NCI-H1417 (cell line): ENCODE measurements around the gene RABAC1.
"Not testable (repeated sequence)": the region's sequence is repeated elsewhere in the genome, so short reads cannot be mapped to it uniquely, and the experiment has no call there.

Source experiments
- DNase-seq, 3 experiments: peaks; one replicate each; lab custom pipeline; 2025; lab: John Stamatoyannopoulos, UW

Gene RABAC1

DNA sequence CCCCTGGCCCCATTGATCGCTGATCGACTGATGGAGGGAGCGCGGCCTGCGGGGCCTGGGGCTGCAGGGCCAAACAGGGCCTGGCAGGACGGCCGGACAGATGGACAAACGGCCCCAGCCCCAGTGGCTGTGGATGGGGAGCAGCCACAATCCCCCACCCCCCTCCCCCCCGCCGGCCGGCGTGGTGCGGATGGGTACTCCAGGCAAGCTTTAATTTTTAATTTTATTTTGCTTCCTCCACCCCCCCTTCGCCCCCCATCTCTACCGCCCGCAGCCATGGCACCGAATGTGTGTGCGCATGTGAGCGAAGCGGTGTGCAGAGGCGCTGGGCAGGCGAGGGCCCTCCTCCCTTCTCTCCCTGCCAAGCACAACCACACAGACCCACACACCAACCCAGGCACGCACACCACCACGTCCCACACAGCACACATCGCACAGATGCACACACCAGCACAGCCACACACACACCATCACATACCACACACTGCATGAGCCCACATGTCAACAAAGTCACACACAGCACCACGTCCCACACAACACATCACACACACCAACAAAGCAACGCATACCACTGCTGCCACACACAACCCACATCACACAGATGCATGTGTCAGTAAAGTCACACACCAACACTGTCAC, 43.2 kb downstream of the RABAC1 start:
- DNase-seq, result no peak

DNA sequence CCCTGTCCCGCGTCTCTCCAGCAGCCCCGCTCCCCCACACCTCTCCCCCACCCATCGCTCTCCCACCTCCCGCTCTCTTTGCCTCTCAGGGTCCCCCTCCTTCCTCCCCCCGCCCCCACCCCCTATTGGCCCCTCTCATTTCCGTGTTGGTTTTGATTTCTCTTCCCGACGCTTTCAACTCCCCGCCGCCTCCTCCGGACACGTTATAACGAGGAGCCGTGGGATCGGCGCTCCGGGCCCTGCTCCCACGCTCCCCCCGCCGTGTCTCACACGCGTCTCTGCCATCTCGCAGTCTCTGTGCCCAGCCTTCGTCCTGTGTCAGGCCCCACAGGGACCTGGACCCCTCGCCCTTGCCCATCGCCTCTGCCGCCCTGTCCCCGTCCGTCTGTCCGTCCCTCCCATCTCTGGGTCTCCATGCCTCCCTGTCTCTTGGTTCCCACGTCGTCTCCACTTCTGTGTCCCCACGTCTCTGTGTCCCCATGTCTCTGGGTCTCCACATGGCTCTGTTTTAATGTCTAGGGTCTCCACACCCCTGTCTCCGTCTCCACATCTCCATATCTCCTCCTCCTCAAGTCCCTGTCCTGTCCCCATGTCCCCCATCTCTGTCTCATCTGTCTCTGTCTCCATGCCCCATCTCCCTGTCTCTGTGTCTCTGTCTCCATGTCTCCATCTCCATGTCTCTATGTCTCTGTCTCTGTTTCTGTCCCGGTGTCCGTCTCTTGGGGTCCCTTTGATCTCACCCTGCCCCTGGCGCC, 43.9 kb downstream of the RABAC1 start:
- no peak for DNase-seq

DNA sequence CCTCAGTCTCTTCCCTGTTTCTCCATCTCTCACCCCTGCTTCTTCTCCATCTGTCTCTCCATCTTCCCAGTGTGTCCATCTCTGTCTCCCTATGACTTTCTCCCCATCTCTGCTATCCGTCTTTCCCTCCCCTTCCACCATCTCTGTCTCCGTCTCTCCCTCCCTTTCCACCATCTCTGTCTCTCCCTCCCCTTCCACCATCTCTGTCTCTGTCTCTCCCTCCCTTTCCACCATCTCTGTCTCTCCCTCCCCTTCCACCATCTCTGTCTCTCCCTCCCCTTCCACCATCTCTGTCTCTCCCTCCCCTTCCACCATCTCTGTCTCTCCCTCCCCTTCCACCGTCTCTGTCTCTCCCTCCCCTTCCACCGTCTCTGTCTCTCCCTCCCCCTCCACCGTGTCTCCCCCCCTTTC, 44.7 kb downstream of the RABAC1 start:
- DNase-seq, result not testable (repeated sequence)

DNA sequence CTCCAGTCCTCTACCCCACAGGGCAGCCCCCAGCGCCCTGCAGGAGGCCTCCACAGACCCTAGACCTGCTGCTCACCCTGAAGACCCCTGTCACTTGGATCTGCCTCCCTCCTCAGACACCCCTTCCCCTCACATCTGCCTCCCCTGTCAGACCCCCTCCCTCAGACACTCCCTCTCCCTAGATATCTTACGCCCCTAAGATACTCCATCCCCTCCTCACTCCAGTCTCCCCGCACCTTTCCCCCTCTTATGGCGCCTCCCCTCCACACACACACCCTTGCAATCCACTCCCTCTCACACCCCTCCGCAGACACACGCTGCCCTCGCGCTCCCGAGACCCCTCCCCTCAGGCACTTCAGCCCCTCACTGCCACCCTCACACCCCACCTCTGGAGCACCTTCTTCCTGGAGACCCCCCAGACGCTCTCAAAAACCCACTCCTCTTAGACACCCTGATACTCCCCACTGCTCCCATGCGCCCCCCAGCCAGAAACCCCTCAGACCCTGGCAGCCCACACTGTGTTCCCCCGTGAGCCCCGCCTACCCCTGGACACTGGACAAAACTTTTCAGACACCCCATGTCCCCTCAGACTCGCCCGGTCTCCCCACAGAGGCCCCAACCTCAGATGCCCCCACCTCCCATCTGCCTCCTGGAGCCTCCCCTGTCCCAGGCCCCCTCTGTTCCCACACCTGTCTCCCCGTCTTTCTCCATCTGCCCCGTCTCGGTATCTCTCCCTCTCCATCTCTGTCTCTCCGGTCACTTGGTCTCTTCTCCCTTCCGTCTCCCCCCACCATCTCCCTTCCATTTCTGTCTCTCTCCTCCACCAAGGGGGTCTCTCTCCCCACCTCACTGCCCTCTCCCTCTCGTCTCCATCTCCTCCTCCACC, 45.3 kb downstream of the RABAC1 start:
- no peak for DNase-seq

DNA sequence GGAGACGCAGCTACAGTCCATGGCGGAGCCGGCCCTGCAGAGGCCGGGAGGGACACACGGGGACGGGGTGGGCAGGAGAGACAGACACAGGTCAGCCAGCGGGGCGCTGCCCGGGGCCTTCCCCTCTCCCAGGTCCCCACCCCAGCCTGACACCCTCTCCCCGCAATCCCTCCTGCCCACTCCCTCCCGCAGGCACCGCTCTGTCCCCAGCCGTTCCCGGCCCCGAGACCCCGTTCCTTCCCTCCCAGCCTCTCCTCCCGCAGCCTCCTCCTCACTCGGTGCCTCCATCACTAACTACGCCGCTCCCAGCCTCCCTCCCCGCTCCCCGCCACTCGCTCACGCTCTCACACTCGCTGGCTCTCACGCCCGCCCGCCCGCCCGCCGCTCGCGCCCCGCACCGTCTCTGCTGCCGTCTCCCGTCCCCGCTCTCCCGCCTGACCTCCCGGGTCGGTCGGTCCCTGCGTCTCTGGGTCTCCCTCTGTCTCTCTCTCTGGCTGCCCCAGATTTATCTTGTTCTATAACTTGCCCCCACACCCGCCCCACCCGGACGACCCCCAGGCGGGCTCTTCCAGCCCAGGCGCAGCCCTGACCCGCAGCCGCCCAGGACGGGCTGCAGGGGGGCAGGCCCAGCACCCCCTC, 46.1 kb downstream of the RABAC1 start:
- DNase-seq, result peak in 1 of 3 experiments; percentile 19

DNA sequence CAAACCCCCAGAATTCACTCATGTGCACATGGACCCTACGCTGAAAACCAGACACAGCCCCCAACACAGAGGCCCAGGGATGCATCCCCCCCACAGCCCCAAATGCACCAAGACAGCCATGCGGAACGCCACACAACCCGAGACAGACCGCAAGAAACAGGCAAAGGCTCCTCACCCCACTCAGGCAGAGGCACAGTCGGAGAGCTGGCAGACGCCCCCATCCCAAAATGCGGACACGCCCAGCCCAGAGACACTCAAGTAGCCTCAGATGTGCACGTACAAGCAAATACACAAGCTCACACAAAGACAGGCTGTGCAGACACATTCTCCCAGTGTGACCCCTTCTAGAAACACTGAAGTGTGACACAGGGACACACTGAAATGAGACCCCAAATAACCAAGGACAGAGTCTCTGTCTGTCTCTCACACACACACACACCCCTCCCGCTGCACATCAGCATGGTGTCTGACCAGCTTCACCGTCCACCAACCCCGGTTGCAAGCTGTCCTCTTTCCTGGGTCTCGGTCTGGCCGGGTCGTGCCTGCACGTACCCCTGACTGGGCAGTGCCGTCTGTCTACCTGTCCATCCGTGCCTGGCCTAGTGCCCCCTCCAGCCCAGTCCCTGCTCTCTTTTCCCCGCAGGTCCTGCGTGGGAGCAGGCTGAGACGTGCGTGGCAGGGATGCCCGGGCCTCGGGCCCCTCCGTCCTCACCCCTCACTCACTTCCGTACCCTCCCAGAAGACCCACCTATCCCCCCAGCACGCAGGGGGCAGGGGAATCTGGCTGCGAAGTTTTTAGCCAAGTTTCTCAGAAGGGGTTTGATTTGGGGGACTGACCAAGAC, 47.0 kb downstream of the RABAC1 start:
- DNase-seq, result no peak

DNA sequence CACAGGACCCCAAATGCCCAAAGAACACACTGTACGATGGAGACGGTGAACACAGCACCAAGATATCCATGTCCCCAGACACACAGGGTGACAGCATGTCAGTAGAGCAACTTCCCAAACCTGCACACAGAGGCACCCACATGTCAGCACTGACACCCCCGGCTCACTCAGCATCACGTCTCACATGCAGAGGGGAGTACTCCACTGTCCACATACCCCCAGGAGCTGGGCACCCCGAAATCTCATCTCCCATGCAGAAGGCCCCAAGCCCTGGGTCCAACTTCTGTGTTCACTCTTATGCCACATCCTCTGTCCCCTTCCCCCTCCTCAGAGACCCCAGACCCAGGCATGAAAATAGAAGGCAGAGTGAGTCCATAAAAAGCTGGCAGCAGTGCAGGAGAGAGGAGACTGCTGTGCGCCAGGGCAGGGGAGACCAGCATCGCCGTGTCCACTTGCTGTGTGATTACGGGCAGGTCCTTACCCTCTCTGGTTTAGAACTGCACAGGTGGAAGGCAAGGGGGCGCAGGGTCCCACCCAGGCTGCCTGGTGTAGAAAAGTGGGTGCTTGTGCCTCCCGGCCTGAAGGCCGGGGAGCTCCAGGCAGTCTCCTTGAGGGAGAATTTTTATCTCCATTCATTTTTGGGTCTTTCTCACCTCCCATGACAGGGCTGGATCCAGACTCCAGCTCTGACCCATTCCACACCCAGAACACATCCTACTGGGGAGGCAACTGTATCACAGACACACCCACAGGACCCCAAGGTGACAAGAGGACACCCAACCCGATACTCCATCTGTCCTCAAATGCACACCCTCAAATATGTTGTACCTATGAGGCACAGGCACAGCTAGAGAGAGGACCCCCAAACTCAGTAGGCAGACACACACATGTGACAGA, 47.9 kb downstream of the RABAC1 start:
- no peak for DNase-seq

DNA sequence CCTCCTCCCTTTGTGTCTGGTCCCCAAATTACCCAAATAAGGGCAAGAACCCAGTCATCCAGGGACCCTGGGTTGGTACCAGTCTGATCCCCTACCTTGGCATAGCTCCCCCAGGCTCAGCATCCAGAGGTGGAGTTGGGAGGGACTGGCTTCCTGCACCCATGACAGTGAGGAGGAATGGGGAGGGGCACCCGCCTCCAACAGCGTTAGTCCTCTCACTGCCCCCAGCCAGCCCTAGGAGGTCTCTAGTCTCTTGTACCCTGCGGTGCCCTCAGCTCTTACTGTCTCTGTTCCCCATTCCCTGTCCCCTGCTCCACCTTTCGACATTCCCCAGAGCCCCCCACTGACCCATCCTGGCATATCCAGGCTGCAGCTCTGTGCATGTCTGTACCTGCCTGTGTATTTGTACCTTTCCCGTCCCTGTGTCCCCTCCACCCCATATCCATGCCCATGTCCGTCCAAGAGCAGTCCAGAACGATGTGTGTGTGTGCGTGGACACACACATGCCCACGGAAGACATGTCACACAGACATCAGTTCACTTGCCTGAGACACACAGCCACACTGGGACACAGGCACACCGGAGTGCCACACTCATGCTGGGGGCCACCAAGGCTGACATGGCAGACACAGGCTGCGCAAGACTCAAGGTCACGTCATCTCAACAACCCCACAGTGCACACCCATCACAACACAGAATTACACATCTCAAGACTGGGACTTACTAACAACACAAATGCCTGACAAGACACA, 48.7 kb downstream of the RABAC1 start:
- no peak for DNase-seq

DNA sequence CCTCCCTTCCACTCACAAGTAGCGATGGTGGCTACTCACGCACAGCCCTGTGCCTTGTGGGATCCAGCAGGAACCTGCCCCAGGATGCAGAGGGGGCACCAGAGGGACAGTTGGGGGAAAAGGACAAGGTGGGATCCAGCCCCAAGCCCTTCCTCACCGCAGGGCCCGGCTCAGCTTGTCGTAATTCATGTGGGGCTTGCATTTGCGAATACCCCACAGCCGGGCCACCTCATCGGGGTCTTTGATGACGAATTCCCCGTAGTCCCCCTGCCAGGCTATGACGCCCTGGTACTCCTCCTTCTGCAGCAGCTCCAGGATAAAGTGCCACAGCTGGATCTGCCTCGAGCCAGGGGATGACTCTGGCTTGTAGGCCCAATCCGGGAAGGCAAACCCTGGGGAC, 49.4 kb downstream of the RABAC1 start:
- DNase-seq, result no peak

DNA sequence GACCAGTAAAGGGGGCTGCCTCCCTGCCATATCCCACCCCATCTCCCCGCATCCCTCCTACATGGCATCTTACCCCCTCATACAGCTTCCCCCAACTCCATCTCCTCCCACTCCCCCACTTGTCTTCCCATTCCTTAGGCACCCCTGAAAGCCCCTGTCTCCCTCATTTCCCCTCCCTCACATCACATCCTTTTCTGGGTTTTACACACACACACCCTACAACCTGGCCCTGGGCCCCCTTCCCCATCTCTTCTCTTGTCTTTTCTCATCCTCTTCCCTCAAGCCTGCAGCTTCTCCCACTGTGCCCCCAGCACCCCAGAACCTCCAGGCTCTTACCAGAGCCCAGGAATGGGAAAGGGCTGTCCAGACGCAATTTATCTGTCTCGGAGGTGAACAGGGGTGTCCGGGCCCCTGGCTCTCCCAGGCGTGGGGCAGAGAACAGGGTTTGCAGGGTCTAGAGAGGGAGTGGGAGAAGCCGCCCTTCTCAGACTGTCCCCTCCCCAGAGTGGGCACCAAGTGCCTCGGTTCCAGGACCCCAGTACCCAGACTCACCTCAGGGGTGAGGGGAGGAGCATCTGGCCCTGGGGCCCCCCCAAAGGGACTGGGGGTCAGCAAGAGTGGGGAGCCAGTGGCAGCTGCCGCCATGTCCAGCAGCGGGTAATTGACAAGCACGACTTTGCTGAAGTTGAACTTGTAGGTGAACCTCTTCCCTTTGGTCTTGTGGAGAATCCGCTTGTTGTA, 50.2 kb downstream of the RABAC1 start:
- DNase-seq, result no peak

DNA sequence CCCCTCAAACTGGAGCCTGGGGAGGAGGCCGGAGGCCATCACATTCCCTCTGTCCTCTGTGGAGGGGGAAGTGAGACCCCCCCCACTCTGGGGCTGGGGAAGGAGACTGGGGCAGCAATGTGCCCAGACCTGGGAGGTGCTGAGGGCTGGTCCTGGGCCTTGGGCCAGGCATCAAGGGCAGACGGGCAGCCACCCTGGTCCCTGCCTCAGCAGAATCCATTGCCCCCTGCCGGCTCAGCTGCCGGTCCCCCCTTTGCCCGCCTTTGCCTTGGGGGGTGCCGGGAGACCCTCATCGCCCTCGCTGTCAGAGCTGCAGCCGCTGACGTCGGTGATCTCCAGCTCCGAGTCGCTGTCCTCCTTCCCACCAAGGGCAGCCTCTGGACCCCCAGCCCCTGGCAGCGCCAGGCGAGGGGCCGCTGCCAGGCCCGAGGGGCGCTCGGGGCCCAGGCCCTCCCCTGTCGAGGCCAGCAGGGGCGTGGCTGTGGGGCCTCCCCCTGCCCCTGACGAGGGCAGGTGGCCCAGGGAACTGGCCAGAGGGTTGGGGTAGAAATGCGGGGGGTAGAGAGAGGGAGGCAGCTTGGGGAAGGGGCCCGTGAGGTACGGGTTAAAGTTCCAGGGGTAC, 51.0 kb downstream of the RABAC1 start:
- DNase-seq, result no peak

DNA sequence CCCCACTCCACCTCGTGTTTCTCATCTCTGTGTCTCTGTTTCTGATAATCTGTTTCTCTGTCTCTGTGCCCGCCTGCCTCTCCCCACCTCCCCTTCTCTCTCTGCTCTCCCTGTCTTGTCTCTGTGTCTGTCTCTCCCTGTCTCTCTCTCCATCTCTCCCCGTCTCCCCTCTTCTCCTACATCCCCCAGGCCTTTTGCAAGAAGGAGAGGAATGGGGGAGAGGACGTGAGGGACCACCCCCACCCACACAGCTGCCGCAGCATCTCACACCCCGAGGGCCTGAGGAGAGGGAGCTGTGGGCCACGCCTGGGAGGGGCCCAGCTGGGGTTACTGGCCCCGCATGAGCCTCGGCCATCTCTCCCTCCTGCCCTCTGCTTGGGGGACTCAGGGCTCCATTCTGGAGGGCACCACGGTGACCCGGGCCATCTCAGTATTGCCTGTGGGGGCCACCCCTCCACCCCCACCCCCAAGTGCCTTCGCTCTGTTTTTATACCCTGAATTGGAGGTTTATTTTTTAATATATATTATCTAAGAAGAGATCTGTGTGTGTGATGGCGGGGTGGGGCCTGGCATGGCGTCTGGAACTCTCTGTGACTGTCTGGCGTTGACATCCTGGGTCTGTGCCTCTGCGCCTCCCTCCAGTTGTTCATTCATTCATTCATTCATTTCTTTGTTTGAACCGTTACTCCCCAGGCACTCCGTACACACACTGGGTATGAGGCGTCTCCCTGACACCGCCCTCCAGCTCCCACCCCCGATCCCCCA, 52.0 kb downstream of the RABAC1 start:
- no peak for DNase-seq
